ENCODE results near the gene SP1. TPM values are rescaled to one million over a fixed set of nuclear protein-coding genes. Genes with fewer than 3 reads are reported as not detected.

SP1 gene
- polyA plus RNA-seq, 6 donors from 2014 or later = 8.3 to 17.5 (median 12.7) TPM

- Mint-ChIP-seq H3K36me3 (peaks cover 8 to 13% of the 10 kb centered on the region in 2 donors), H3K9me3 (no peaks in the 10 kb centered on the region)
These were observed 71.7 kb downstream of the SP1 start, which contains the start of gene PCBP2 for GRCh38 chr12:53451661-53452158. Gene PCBP2, plus strand, starts transcription at chr12:53452102. Its CDS starts 2,699 bp downstream, at chr12:53454801.

GRCh38 chr12:53452159-53453077, 72.4 kb downstream of the SP1 start:
- peak overlapping the region; percentile 95 to 100 (median 98) for H3K27ac Mint-ChIP-seq
- H3K4me3 Mint-ChIP-seq = peak overlapping the region; percentile 53 to 100 (median 98)
- peaks cover 30 to 38% (median 33%) of the 10 kb centered on the region in 3 donors for H3K4me1 Mint-ChIP-seq
- H3K27me3 Mint-ChIP-seq = no peaks in the 10 kb centered on the region
- no peaks in the 10 kb centered on the region for H3K9me3 Mint-ChIP-seq
- peak; percentile 76 for DNase-seq
- ATAC-seq (ENCODE audit: low read depth in 2 of 2) = peak; percentile 29 to 32
- H3K36me3 Mint-ChIP-seq = peaks cover 8 to 13% of the 10 kb centered on the region in 2 donors

More at GRCh38 chr12:53451661-53452158, 71.7 kb downstream of the SP1 start, which contains the start of gene PCBP2:
- DNase-seq (peak; percentile 98), ATAC-seq (ENCODE audit: low read depth in 2 of 2) (peak; percentile 94 to 95)
- Mint-ChIP-seq H3K4me1 (peaks cover 30 to 39% (median 33%) of the 10 kb centered on the region in 3 donors), H3K27ac (peak within 1 kb of the TSS; percentile 95 to 100 (median 98)), H3K4me3 (peak within 1 kb of the TSS; percentile 53 to 100 (median 98)), H3K27me3 (no peaks in the 10 kb centered on the region)

DNA sequence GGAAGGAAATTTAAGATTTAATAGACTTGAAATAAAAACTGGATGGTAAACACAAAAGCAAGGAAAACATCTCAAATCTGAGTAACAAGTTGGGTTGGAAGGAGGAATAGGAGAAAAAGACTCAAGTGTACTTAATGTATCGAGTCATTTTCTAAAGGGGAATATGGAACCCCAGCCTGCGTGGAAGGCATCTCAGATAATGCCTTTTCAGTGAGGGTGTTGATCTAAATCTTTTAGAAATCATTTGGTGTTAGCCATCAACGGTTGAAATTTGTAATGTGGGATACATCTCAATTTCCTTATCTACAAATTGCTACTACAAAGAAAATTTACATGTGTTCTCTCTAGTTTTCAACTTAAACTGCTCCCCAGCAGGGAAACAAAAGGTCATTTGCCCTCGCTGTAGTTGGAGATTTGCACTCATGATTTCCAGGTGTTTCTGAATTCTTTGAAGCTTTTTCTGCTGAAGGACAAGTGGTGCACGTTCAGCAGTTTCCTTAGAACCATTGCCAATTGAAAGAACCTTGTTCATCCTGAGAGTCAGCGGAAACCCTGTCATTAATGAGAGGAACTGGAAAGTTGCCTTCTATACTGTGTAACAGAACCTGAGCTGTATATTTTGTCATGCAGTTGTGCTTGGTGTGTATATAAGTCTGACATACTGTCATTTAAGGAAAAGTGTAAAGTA, 74.1 kb downstream of the SP1 start:
- Mint-ChIP-seq H3K36me3 (peaks cover 4 to 16% of the 10 kb centered on the region in 2 donors), H3K27ac (peak overlapping the region in 2 of 6 donors; percentile 84 to 97), H3K4me1 (peaks cover 30 to 38% (median 31%) of the 10 kb centered on the region in 3 donors), H3K4me3 (peak overlapping the region in 6 of 8 donors; percentile 35 to 99 (median 96)), H3K9me3 (no peaks in the 10 kb centered on the region), H3K27me3 (no peaks in the 10 kb centered on the region)
- ATAC-seq (ENCODE audit: low read depth in 2 of 2) (no peak), DNase-seq (no peak)

DNA sequence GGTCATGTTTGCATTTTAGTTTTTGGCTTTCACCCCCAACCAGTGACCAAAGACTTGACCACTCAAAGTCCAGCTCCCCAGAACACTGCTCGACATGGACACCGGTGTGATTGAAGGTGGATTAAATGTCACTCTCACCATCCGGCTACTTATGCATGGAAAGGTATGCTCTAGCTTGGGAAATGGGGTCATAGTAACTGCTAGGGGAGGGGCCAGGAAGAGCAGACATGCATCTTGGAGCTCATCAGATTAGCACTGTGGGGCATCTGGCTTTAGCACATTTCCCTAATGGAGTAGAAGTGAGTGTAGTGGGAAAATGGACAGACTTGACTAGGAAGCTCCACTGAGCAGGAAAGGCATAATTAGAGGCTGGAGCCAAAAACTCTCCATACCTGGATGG, 74.7 kb downstream of the SP1 start:
- DNase-seq = no peak
- ATAC-seq (ENCODE audit: low read depth in 2 of 2) = no peak
- Mint-ChIP-seq H3K27me3 (no peaks in the 10 kb centered on the region), H3K27ac (peak overlapping the region in 2 of 6 donors; percentile 40 to 84), H3K4me1 (peaks cover 30 to 38% (median 34%) of the 10 kb centered on the region in 3 donors), H3K36me3 (peaks cover 4 to 20% of the 10 kb centered on the region in 2 donors), H3K4me3 (peak overlapping the region in 3 of 8 donors; percentile 7 to 53 (median 44)), H3K9me3 (no peaks in the 10 kb centered on the region)

GRCh38 chr12:53456654-53457366, 76.8 kb downstream of the SP1 start:
- Mint-ChIP-seq H3K27me3 (no peaks in the 10 kb centered on the region), H3K9me3 (no peaks in the 10 kb centered on the region), H3K4me1 (peaks cover 26 to 41% (median 41%) of the 10 kb centered on the region in 3 donors), H3K36me3 (peaks cover 17 to 36% of the 10 kb centered on the region in 2 donors), H3K4me3 (peak overlapping the region in 2 of 8 donors; percentile 22 to 51), H3K27ac (no peak overlapping the region)
- DNase-seq (no peak), ATAC-seq (ENCODE audit: low read depth in 2 of 2) (no peak)

DNA sequence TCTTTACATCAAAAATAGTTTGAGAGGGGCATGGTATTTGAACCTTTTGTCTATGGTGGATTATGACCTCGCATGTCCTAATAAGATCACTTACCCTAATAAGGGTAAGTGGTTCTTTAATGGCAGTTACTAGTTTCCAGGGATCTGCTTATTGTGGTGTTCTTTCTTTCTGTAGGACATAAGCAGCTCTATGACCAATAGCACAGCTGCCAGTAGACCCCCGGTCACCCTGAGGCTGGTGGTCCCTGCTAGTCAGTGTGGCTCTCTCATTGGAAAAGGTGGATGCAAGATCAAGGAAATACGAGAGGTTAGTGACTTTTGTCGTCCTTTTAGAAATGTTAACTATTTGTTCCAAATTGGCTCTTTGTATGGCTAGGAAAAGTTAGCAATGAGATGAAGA, 79.1 kb downstream of the SP1 start:
- Mint-ChIP-seq H3K27me3 (no peaks in the 10 kb centered on the region), H3K27ac (peak overlapping the region in 1 of 6 donors; percentile 18), H3K9me3 (no peaks in the 10 kb centered on the region), H3K36me3 (peaks cover 29 to 43% of the 10 kb centered on the region in 2 donors), H3K4me1 (peaks cover 11 to 25% (median 24%) of the 10 kb centered on the region in 3 donors), H3K4me3 (no peak overlapping the region)
- no peak for ATAC-seq (ENCODE audit: low read depth in 2 of 2)
- DNase-seq = no peak

GRCh38 chr12:53461059-53461458, 81.1 kb downstream of the SP1 start:
- Mint-ChIP-seq H3K4me1 (peaks cover 7 to 24% (median 23%) of the 10 kb centered on the region in 3 donors), H3K27ac (peak overlapping the region in 1 of 6 donors; percentile 70), H3K4me3 (peak overlapping the region in 2 of 8 donors; percentile 3 to 49), H3K9me3 (no peaks in the 10 kb centered on the region), H3K27me3 (no peaks in the 10 kb centered on the region), H3K36me3 (peaks cover 31 to 36% of the 10 kb centered on the region in 2 donors)
- no peak for ATAC-seq (ENCODE audit: low read depth in 2 of 2)
- DNase-seq = no peak

DNA sequence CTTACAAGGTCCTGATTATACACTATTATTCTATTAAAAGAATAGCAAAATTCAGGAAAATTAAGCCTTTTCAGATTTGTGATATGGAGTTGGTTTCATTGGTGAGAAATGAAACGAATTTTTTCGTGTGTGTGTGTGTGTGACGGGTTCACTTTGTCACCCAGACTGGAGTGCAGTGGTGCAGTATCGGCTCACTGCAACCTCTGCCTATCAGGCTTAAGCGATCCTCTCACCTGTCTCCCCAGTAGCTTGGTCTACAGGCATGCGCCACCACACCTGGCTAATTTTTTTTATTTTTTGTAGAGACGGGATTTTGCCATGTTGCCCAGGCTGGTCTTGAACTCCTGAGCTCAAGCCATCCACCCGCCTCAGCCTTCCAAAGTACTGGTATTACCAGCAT, 81.6 kb downstream of the SP1 start:
- DNase-seq (no peak), ATAC-seq (ENCODE audit: low read depth in 2 of 2) (no peak)
- H3K9me3 Mint-ChIP-seq = no peaks in the 10 kb centered on the region
- H3K27me3 Mint-ChIP-seq = no peaks in the 10 kb centered on the region
- H3K4me3 Mint-ChIP-seq = no peak overlapping the region
- H3K27ac Mint-ChIP-seq = peak overlapping the region in 1 of 6 donors; percentile 70
- peaks cover 31 to 36% of the 10 kb centered on the region in 2 donors for H3K36me3 Mint-ChIP-seq
- peaks cover 7 to 28% (median 24%) of the 10 kb centered on the region in 3 donors for H3K4me1 Mint-ChIP-seq

DNA sequence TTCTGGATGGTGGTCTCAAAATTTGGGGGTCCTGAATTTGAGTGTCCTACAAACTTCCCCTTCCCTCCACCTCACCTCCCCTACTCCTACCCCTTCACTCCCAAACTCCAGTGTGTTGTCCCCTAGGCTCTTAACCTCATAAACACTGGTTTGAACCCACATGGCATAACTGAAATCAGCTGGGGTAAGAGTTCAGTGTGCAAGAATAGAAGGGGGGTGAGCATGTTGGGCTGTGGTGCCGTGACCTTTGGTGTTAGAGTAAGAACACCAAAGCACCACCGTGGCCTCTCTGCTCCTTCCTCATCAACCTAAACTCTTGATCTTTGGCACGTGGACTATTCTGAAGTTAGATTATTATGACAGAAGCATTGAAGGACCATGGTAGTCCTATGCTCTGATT, 83.0 kb downstream of the SP1 start:
- H3K36me3 Mint-ChIP-seq = peaks cover 36 to 37% of the 10 kb centered on the region in 2 donors
- no peaks in the 10 kb centered on the region for H3K9me3 Mint-ChIP-seq
- no peak overlapping the region for H3K4me3 Mint-ChIP-seq
- peak overlapping the region in 1 of 6 donors; percentile 32 for H3K27ac Mint-ChIP-seq
- no peaks in the 10 kb centered on the region for H3K27me3 Mint-ChIP-seq
- peaks cover 7 to 34% (median 29%) of the 10 kb centered on the region in 3 donors for H3K4me1 Mint-ChIP-seq
- no peak for ATAC-seq (ENCODE audit: low read depth in 2 of 2)
- no peak for DNase-seq

DNA sequence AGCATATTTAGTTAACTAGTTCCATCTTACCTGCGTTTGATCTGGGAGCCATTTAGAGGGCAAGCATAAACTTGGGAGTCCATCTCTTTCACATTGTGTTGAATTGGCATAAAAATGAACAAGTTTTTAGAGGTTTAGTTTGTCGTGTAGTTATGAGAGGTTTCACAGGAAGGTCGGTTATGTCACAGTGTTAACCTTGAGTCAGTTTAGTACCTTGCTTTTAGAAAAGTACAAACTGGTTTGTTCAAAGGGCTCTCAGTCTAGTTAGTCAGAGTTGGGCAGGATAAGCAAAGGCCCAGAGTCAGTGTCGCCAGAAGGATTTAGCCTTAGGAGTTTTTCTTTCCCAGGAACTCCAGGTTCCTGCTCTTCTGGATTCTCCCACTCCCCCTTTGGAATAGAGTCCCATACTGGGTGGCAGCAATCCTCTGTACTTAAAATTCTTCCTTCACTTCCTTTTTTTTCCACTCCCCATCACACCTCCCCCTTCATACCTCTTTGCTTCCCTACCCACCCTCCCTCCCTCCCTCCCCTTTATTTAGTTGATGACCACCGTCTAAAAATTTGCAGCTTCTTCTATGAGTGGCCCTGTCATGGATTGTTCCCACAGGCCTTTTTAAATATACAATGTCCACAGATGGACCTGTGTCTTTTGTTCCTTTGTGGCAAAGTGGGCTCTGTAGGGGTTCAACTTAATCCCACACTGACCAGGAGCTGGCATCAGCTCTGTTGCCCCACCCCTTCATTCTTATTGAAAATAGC, 84.0 kb downstream of the SP1 start:
- ATAC-seq (ENCODE audit: low read depth in 2 of 2) = no peak
- peaks cover 35 to 36% of the 10 kb centered on the region in 2 donors for H3K36me3 Mint-ChIP-seq
- H3K4me3 Mint-ChIP-seq = no peak overlapping the region
- no peaks in the 10 kb centered on the region for H3K9me3 Mint-ChIP-seq
- peak overlapping the region in 1 of 6 donors; percentile 44 for H3K27ac Mint-ChIP-seq
- H3K27me3 Mint-ChIP-seq = no peaks in the 10 kb centered on the region
- DNase-seq = no peak
- H3K4me1 Mint-ChIP-seq = peaks cover 7 to 34% (median 28%) of the 10 kb centered on the region in 3 donors

DNA sequence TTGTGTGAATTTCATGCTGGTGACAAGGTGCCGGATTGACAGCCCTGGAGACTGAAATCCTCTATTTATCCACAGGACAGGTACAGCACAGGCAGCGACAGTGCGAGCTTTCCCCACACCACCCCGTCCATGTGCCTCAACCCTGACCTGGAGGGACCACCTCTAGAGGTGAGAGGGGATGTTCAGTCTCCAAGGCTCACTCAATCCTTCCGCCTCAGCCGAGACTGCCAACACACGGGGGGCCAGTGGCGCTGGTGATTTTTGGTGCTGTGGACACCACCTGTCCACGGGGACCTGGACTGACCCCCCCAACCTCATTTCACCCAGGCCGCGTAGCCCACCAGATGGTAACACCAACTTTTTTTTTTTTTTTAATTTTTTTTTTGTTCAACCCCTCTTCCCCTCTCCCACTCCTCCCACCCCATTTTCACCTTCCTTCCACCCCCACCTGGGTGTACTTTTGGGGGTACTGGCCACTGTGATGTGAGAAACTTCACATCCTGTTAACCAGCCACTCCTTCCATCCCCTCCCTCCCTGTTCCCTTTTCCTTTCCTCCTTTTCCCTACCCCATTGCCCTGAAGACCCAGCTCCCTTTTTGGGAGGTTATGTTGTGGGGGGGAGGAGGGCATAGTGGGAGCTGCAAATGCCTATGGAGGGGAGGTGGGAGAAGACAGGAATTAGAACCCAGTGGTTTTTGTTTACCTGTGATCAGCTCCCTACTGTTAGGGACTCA, 84.9 kb downstream of the SP1 start:
- no peak for DNase-seq
- Mint-ChIP-seq H3K36me3 (peaks cover 29 to 36% of the 10 kb centered on the region in 2 donors), H3K4me3 (peak overlapping the region in 1 of 8 donors; percentile 63), H3K27me3 (no peaks in the 10 kb centered on the region), H3K27ac (peak overlapping the region in 1 of 6 donors; percentile 82), H3K4me1 (peaks cover 7 to 34% (median 25%) of the 10 kb centered on the region in 3 donors), H3K9me3 (no peaks in the 10 kb centered on the region)
- ATAC-seq (ENCODE audit: low read depth in 2 of 2) = no peak
